Measurements from ENCODE around the gene C5AR1.

- no peak for TF ChIP-seq CTCF (IDR thresholded peaks at IDR 0.05)
- no peak for TF ChIP-seq POLR2A (IDR thresholded peaks at IDR 0.05)
Observed at GRCh38 chr19:47353307-47353712, 43.6 kb downstream of the C5AR1 start.

Measured in thyroid gland (tissue), 4 donors.